ELR (cell line): ENCODE measurements around the gene IL17RE.
"Not testable (repeated sequence)": the region's sequence is repeated elsewhere in the genome, so short reads cannot be mapped to it uniquely, and the experiment has no call there.

Source experiments
- DNase-seq: peaks from one replicate; pipeline ENCODE4 v3.0.0-alpha.2; 2015; ENCODE audit warnings: low read depth

IL17RE gene, protein sequence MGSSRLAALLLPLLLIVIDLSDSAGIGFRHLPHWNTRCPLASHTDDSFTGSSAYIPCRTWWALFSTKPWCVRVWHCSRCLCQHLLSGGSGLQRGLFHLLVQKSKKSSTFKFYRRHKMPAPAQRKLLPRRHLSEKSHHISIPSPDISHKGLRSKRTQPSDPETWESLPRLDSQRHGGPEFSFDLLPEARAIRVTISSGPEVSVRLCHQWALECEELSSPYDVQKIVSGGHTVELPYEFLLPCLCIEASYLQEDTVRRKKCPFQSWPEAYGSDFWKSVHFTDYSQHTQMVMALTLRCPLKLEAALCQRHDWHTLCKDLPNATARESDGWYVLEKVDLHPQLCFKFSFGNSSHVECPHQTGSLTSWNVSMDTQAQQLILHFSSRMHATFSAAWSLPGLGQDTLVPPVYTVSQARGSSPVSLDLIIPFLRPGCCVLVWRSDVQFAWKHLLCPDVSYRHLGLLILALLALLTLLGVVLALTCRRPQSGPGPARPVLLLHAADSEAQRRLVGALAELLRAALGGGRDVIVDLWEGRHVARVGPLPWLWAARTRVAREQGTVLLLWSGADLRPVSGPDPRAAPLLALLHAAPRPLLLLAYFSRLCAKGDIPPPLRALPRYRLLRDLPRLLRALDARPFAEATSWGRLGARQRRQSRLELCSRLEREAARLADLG

GRCh38 chr3:9902372-9903237 lies at the start of gene IL17RE:
TSS of gene IL17RE (plus strand) at chr3:9902848. CDS start at chr3:9902933, 85 bp downstream.
- DNase-seq, result no peak

DNA sequence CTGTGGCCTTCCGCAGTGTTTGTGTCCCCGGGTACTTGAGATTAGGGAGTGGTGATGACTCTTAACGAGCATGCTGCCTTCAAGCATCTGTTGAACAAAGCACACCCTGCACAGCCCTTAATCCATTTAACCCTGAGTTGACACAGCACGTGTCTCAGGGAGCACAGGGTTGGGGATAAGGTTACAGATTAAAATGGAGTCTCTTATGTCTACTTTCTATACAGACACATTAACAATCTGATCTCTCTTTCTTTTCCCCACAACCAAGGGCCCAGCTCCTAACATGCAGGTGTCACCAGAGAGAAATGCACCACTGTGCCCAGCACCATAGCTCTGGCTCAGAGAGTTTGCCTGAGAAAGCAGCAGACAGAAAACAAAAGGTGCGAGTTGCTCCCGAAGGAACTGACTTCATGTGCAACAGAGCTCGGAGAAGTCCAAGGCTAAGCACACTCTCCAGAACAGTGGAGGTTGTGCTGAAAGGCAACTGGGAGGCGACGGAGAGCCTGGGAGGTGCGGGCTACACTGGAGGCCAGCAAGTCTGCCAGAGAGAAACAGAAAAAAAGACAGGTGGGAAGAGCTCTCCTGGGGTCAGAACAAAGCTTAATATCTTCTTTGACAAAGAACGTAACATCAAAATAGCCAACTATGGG lies 48.2 kb upstream of the IL17RE start:
- not testable (repeated sequence) for DNase-seq

DNA sequence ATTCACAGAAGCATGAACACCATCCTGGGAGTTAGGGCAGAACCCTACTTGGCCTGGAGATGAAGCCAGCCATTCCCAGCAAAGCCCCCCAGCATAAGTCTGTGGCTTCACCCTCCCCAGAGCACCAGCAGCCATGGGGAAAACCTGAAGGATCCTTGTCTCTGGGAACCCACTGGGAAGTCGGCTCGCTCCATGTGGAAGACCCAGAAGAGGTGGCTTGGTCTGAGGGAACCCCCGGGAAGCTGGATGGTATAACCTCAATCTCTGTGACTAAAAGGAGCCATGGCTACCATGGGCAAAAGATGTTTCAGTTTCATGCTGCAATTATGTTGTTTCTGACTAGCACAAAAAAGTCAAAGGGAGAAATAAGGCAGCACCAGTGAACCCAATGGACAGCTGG lies 47.1 kb upstream of the IL17RE start:
- no peak for DNase-seq

- DNase-seq, result no peak
Observed at GRCh38 chr3:9859530-9860025, 43.1 kb upstream of the IL17RE start.

GRCh38 chr3:9861201-9861600 lies 41.4 kb upstream of the IL17RE start:
- no peak for DNase-seq

GRCh38 chr3:9861626-9862130 lies 41.0 kb upstream of the IL17RE start:
- DNase-seq, result no peak

- DNase-seq, result peak; percentile 71
Observed at GRCh38 chr3:9862391-9863057, 40.1 kb upstream of the IL17RE start.

DNA sequence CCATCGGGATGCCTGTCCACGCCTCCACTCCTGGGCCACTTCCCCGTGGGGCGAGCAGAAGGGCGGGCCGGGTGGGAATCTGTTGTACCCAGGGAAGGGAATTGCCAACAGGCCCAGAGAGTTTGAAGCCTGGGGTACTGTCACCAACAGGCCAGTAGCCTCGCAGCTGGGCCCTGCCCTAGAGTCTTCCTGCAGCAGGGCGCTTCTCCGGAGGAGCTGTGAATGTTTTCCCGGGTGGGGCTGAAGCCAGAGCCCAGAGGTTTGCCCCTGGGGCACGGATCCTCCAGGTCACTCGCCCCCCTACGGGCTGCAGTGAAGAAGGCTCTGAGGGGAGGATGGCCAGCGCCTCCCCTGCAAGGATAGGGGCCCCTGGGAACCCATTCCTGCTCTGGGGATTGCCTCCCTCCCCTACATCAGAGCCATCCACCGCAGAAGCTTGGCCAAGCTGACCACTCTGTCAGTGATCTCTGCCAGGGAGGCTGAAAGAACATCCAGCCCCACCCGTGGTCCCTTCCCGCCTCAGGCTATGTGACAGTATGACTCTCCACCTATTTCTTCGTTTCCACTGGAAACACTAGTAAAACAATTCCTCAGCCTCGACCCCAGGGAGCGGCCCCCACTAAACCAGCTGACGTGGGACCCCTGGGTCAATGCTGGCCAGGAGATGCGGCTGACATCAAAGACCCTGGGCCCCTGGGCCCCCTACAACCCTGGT lies 39.4 kb upstream of the IL17RE start:
- DNase-seq, result no peak

DNA sequence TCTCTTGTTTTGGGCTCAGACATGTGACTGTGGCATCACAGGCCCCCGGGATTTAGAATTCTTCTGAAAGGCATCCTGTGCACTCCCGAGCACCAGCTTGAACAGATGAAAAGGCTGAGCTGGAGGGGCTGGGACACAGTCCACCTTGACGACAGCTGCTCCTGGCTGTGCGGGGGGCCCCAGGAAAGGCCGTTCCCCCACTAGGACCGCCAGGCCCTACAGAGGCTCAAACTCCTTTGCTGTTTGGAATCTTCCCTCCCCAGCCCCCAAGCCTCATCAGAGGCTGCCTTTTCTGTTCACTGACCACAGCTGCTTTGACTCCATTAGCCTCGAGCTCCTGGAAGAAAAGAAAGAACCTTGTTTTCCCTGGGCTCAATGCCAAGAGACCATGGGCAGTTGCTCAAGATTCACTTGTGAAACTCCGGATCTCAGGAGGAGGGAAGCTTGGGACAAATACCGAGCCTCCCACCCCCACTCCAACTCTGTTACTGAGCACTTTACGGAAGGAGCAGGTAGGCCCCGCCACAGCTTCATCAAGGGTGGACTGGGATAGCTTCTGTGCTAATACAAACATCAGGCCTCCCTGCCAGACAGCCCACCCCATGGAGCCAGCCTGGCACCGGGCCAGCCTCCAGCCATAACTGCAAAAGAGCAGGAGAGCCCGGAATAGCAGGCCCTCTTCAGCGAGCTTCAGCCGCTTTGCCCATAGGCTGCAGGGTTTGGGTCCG lies 38.3 kb upstream of the IL17RE start:
- peak; percentile 38 for DNase-seq

DNA sequence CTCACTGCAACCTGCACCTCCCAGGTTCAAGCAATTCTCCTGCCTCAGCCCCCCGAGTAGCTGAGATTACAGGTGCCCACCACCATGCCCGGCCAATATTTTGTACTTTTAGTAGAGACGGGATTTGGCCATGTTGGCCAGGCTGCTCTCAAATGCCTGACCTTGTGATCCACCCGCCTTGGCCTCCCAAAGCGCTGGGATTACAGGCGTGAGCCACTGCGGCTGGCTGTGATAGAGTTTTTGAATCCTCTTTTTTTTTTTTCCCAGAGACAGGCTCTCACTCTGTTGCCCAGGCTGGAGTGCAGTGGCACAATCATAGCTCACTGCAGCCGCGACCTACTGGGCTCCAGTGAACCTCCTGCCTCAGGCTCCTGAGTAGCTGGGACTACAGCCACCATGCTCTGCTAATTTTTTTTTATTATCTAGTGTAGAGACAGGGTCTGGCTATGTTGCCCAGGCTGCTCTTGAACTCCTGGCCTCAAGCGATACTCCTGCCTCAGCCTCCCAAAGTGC lies 37.5 kb upstream of the IL17RE start:
- DNase-seq, result not testable (repeated sequence)

DNA sequence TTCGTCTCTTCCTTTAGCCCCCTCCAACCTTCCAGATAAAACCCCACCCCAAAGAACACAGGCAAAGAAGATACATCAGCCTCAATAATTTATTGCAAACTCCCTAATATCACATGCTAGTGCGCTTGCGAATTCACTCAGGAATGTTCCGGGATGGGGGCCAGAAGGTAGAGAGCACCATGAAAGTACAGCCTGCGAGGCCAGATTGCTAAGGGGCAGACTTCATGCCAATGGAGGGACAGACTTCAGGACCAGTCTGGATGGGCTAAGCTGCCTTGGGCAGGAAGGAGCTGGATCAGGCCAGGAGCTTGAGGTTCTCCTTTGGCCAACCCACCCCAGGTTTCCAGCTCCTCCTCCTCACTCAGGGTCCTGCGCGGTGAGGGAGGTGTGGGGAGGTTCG lies 36.0 kb upstream of the IL17RE start:
- DNase-seq, result no peak

DNA sequence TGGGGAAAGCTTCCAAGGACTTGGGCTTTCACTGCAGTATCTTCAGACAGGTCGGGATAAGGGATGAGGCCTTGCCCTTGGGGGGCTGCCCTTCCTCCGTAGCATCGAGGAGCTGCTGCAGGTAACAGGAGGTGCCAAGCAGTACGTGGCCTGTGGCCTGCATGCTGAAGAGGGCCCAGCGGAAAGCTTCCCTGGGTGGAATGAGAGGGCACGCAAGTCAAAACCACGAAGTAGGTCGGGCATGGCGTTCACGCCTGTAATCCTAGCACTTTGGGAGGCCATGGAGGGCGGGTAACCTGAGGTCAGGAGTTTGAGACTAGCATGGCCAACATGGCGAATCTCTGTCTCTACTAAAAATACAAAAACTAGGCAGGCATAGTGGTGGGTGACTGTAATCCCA lies 35.5 kb upstream of the IL17RE start:
- DNase-seq, result no peak

- no peak for DNase-seq
Observed at GRCh38 chr3:9869955-9870354, 32.7 kb upstream of the IL17RE start.

DNA sequence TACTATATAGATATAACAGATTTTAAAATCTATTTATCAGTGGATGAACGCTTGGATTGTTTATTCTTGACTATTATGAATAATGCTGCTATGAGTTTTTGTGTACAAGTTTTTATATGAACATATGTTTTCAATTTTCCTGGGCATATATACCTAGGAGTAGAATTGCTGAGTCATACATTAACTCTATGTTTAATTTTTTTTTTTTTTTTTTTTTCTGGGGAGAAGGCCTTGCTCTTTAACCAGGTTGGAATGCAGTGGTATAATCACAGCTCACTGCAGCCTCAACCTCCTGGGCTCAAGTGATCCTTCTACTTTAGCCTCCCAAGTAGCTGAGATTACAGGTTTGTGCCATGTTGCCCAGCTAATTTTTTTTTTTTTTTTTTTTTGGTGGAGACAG lies 31.7 kb upstream of the IL17RE start:
- peak; percentile 86 for DNase-seq

GRCh38 chr3:9872067-9872466 lies 30.6 kb upstream of the IL17RE start:
- DNase-seq, result peak; percentile 41

GRCh38 chr3:9875448-9875847 lies 27.2 kb upstream of the IL17RE start:
- DNase-seq, result no peak

DNA sequence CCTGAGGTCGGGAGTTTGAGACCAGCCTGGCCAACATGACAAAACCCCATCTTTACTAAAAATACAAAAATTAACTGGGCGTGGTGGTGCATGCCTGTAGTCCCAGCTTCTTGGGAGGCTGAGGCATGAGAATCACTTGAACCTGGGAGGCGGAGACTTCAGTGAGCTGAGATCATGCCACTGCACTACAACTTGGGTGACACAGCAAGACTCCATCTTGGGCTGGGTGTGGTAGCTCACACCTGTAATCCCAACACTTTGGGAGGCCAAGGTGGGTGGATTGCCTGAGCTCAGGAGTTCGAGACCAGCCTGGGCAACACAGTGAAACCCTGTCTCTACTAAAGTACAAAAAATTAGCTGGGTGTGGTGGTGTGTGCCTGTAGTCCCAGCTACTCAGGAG lies 26.4 kb upstream of the IL17RE start:
- not testable (repeated sequence) for DNase-seq

DNA sequence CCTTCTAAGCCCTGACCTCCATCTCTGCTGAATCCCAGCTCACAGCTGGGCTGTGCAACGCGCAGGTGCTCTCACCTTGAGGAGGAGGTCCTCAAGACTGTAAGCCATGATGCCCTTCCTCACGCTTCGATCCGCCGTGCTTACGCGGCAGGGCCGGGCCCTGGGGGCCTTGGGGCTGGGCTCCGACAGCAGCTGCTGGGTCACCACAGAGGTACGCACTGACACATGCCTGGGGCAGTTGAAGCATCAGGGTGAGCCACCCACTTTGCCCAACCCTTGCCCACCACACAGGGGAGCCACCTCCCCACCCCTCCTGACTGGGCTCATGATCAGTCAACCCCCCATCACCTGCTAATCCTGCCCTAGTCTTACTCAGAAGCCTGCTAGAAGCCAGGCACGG lies 25.7 kb upstream of the IL17RE start:
- no peak for DNase-seq

GRCh38 chr3:9878700-9879099 lies 23.9 kb upstream of the IL17RE start:
- DNase-seq, result no peak
